Measurements from ENCODE around the gene BGN.

Gene BGN

GRCh38 chrX:153478746-153479145 lies 16.0 kb upstream of the BGN start:
- in situ Hi-C loops (cut with HindIII; ENCODE audit: low sequenced_read_pairs) = loop anchor here (5.0 kb wide), 1 partner anchor 59 kb away; no protein-coding TSS in a partner anchor

GRCh38 chrX:153481043-153481442 lies 13.7 kb upstream of the BGN start:
- in situ Hi-C loops (cut with HindIII; ENCODE audit: low sequenced_read_pairs) = no loop called here

GRCh38 chrX:153482376-153483015 lies 12.3 kb upstream of the BGN start:
- in situ Hi-C loops (cut with HindIII; ENCODE audit: low sequenced_read_pairs) = no loop called here

GRCh38 chrX:153485396-153486080 lies 9.2 kb upstream of the BGN start:
- in situ Hi-C loops (cut with HindIII; ENCODE audit: low sequenced_read_pairs) = no loop called here

GRCh38 chrX:153486171-153486570 lies 8.6 kb upstream of the BGN start:
- in situ Hi-C loops (cut with HindIII; ENCODE audit: low sequenced_read_pairs) = no loop called here

GRCh38 chrX:153487590-153488071 lies 7.1 kb upstream of the BGN start:
- in situ Hi-C loops (cut with HindIII; ENCODE audit: low sequenced_read_pairs) = no loop called here

GRCh38 chrX:153488231-153488914 lies 6.4 kb upstream of the BGN start:
- in situ Hi-C loops (cut with HindIII; ENCODE audit: low sequenced_read_pairs) = no loop called here

GRCh38 chrX:153490217-153490930 lies 4.4 kb upstream of the BGN start:
- in situ Hi-C loops (cut with HindIII; ENCODE audit: low sequenced_read_pairs) = no loop called here

GRCh38 chrX:153491351-153491914 lies 3.3 kb upstream of the BGN start:
- in situ Hi-C loops (cut with HindIII; ENCODE audit: low sequenced_read_pairs) = no loop called here

GRCh38 chrX:153491918-153492317 lies 2.9 kb upstream of the BGN start:
- in situ Hi-C loops (cut with HindIII; ENCODE audit: low sequenced_read_pairs) = no loop called here

- in situ Hi-C loops (cut with HindIII; ENCODE audit: low sequenced_read_pairs) = no loop called here
Measured at GRCh38 chrX:153492543-153492942, 2.2 kb upstream of the BGN start.

- in situ Hi-C loops (cut with HindIII; ENCODE audit: low sequenced_read_pairs) = no loop called here
Measured at GRCh38 chrX:153493085-153493484, 1.7 kb upstream of the BGN start.

- in situ Hi-C loops (cut with HindIII; ENCODE audit: low sequenced_read_pairs) = no loop called here
Measured at GRCh38 chrX:153494061-153494460, 719 bp upstream of the BGN start.

- in situ Hi-C loops (cut with HindIII; ENCODE audit: low sequenced_read_pairs) = no loop called here
Measured at GRCh38 chrX:153495362-153495751, 577 bp downstream of the BGN start.

- in situ Hi-C loops (cut with HindIII; ENCODE audit: low sequenced_read_pairs) = no loop called here
Measured at GRCh38 chrX:153495903-153496589, 1.3 kb downstream of the BGN start.

GRCh38 chrX:153496590-153496959 lies 1.8 kb downstream of the BGN start:
- in situ Hi-C loops (cut with HindIII; ENCODE audit: low sequenced_read_pairs) = no loop called here

GRCh38 chrX:153498453-153498852 lies 3.7 kb downstream of the BGN start:
- in situ Hi-C loops (cut with HindIII; ENCODE audit: low sequenced_read_pairs) = no loop called here

- in situ Hi-C loops (cut with HindIII; ENCODE audit: low sequenced_read_pairs) = no loop called here
Measured at GRCh38 chrX:153499341-153499740, 4.6 kb downstream of the BGN start.

GRCh38 chrX:153499876-153500275 lies 5.1 kb downstream of the BGN start:
- in situ Hi-C loops (cut with HindIII; ENCODE audit: low sequenced_read_pairs) = no loop called here

GRCh38 chrX:153500676-153501280 lies 6.0 kb downstream of the BGN start:
- in situ Hi-C loops (cut with HindIII; ENCODE audit: low sequenced_read_pairs) = no loop called here

All from endothelial cell of hepatic sinusoid (primary cell).